ENCODE measurements around the gene TRIM2.

GRCh38 chr4:153296040-153296823 is 92.0 kb downstream of the TRIM2 start:
- TF ChIP-seq CTCF (IDR thresholded peaks at IDR 0.05; ENCODE audit: low read depth, low read length, missing input control) = no peak
- TF ChIP-seq TAF1 (conservative IDR thresholded peaks at IDR 0.05) = no peak
- no peak for TF ChIP-seq EGR1 (IDR thresholded peaks at IDR 0.05; ENCODE audit: low read depth in 2 of 2)
- no peak for TF ChIP-seq RXRA (IDR thresholded peaks at IDR 0.05)
- no peak for TF ChIP-seq RAD21 (IDR thresholded peaks at IDR 0.05)
- TF ChIP-seq MAX (IDR thresholded peaks at IDR 0.05) = no peak
- TF ChIP-seq YY1 (IDR thresholded peaks at IDR 0.05) = no peak
- TF ChIP-seq FOXA1 (IDR thresholded peaks at IDR 0.05) = no peak
- no peak for TF ChIP-seq REST (IDR thresholded peaks at IDR 0.05)
- TF ChIP-seq, protein P1, sequence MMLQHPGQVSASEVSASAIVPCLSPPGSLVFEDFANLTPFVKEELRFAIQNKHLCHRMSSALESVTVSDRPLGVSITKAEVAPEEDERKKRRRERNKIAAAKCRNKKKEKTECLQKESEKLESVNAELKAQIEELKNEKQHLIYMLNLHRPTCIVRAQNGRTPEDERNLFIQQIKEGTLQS (IDR thresholded peaks at IDR 0.05) = no peak
- no peak for TF ChIP-seq SP1 (IDR thresholded peaks at IDR 0.05)
- TF ChIP-seq, protein P2, sequence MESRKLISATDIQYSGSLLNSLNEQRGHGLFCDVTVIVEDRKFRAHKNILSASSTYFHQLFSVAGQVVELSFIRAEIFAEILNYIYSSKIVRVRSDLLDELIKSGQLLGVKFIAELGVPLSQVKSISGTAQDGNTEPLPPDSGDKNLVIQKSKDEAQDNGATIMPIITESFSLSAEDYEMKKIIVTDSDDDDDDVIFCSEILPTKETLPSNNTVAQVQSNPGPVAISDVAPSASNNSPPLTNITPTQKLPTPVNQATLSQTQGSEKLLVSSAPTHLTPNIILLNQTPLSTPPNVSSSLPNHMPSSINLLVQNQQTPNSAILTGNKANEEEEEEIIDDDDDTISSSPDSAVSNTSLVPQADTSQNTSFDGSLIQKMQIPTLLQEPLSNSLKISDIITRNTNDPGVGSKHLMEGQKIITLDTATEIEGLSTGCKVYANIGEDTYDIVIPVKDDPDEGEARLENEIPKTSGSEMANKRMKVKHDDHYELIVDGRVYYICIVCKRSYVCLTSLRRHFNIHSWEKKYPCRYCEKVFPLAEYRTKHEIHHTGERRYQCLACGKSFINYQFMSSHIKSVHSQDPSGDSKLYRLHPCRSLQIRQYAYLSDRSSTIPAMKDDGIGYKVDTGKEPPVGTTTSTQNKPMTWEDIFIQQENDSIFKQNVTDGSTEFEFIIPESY (IDR thresholded peaks at IDR 0.05) = no peak
- TF ChIP-seq JUND (IDR thresholded peaks at IDR 0.05) = no peak
- TF ChIP-seq FOXA2 (IDR thresholded peaks at IDR 0.05) = no peak

Data from liver (tissue), 3 donors.